ENCODE results near the gene DENND4C.

- TF ChIP-seq CTCF (IDR thresholded peaks at IDR 0.05) (no peak), POLR2A (IDR thresholded peaks at IDR 0.05) (no peak)
These were observed 21.3 kb upstream of the DENND4C start for GRCh38 chr9:19209188-19209587.

Measured in body of pancreas (tissue), 4 donors.